KOPT-K1 (cell line): ENCODE data around the gene SUB1.
"Not testable (repeated sequence)": the region's sequence is repeated elsewhere in the genome, so short reads cannot be mapped to it uniquely, and the experiment has no call there.

Source experiments
- H3K27ac ChIP-seq: fragments of 200-600 bp; sonication (generic); 2 replicates; pipeline ENCODE4 v1.5.1; 2016; ENCODE audit warnings: antibody characterized with exemption, mild to moderate bottlenecking, low read depth, low read length; ENCODE audit not compliant: poor library complexity, severe bottlenecking
- H3K36me3 ChIP-seq: fragments of 200-600 bp; sonication (generic); 2 replicates; pipeline ENCODE4 v1.5.1; 2017; ENCODE audit warnings: antibody characterized with exemption, mild to moderate bottlenecking, low read length, moderate library complexity; ENCODE audit not compliant: insufficient read depth
- H3K9me3 ChIP-seq: fragments of 200-600 bp; sonication (generic); 2 replicates; pipeline ENCODE4 v1.5.1; 2017; ENCODE audit warnings: antibody characterized with exemption, low read length, mild to moderate bottlenecking; ENCODE audit not compliant: insufficient read depth, poor library complexity, severe bottlenecking

The SUB1 gene

GRCh38 chr5:32556543-32556942 lies 28.8 kb upstream of the SUB1 start:
- not testable (repeated sequence) for H3K9me3 ChIP-seq, H3K27ac ChIP-seq, H3K36me3 ChIP-seq

- H3K27ac ChIP-seq: no peak overlapping the region
- H3K9me3 ChIP-seq: no peaks in the 10 kb centered on the region
- H3K36me3 ChIP-seq: no peaks in the 10 kb centered on the region
Measured at GRCh38 chr5:32559411-32559810, 25.9 kb upstream of the SUB1 start.

DNA sequence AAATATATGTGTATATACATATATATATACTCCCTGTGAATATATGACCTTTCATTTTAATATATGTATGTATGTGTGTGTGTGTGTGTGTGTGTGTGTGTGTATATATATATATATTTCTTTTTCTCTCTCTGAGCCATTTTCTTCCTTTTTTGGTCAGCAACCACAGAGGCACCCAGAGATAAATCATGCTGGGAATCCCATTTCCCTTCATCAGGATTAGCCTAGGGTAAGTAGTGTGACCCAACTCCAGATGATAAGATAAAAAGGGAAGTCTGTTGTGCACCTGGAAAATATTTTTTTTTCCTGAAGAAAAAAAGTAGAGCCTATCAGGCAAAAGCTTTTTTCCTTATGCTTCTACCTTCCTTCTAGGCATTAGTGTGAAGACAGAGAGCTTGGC lies 25.4 kb upstream of the SUB1 start:
- no peaks in the 10 kb centered on the region for H3K36me3 ChIP-seq
- no peak overlapping the region for H3K27ac ChIP-seq
- no peaks in the 10 kb centered on the region for H3K9me3 ChIP-seq

- no peak overlapping the region for H3K27ac ChIP-seq
Measured at GRCh38 chr5:32562056-32562455, 23.3 kb upstream of the SUB1 start.

GRCh38 chr5:32562843-32563242 lies 22.5 kb upstream of the SUB1 start:
- no peak overlapping the region for H3K27ac ChIP-seq
- H3K9me3 ChIP-seq: no peaks in the 10 kb centered on the region
- no peaks in the 10 kb centered on the region for H3K36me3 ChIP-seq

More at GRCh38 chr5:32562056-32562455, 23.3 kb upstream of the SUB1 start:
- Histone ChIP-seq H3K36me3 (no peaks in the 10 kb centered on the region), H3K9me3 (no peaks in the 10 kb centered on the region)

GRCh38 chr5:32563614-32564013 lies 21.7 kb upstream of the SUB1 start:
- no peaks in the 10 kb centered on the region for H3K36me3 ChIP-seq
- H3K9me3 ChIP-seq: no peaks in the 10 kb centered on the region
- H3K27ac ChIP-seq: no peak overlapping the region

DNA sequence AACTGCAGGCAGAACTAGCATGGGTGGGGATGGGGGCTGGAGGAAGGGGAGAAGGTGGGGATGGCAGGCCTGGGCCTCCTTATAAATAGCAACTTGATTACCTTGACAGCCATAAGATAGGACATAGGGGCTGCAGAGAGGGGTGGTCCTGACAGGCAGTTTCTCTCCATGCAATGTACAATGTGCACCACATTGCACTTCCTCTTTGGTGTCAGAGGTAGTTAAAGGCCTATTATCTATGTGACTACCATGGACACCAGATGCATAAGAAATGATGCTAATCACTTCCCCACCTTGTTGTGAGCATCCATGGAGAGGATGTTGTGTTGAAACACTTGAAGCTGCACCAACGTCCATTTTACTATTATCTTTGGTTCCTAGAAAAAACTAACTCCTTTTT lies 20.2 kb upstream of the SUB1 start:
- Histone ChIP-seq H3K27ac (no peak overlapping the region), H3K36me3 (no peaks in the 10 kb centered on the region)

DNA sequence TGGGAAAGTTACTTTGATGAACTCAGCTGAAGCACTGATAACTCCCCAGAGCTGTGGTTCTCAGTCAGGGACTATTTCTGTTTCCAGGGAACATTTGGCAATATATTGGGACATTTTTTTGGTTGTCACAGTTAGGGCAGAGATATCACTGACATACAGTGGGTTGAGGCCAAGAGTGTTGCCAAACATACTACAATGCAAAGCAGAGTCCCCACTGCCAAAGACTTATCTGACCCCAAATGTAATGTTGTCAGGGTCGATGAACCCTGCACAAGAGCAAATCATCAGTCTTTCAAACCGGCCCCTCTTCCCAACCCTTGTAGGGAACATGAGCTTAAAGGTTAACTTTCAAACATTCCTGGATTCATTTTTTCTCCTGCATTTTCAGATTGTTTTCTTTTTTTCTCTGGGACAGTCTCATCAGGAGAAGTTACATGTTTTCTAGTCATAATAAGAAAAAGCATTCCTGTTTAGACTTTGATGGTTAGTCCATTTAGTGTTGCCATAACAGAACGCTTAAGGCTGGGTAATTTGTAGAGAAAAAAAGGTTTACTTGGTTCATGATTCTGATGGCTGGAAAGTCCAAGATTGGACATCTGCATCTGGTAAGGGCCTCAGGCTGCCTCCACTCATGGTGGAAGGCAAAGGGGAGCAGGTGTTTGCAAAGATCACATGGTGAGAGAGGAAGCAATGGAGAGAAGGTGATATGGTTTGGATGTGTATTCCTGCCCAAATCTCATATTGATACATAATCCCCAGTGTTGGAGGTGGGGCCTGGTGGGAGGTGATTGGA lies 18.8 kb upstream of the SUB1 start:
- no peaks in the 10 kb centered on the region for H3K9me3 ChIP-seq
- no peak overlapping the region for H3K27ac ChIP-seq
- no peaks in the 10 kb centered on the region for H3K36me3 ChIP-seq

More for the DNA sequence above, 20.2 kb upstream of the SUB1 start:
- H3K9me3 ChIP-seq: no peaks in the 10 kb centered on the region

- Histone ChIP-seq H3K27ac (no peak overlapping the region), H3K36me3 (no peaks in the 10 kb centered on the region), H3K9me3 (no peaks in the 10 kb centered on the region)
Measured at GRCh38 chr5:32571128-32571527, 14.2 kb upstream of the SUB1 start.

DNA sequence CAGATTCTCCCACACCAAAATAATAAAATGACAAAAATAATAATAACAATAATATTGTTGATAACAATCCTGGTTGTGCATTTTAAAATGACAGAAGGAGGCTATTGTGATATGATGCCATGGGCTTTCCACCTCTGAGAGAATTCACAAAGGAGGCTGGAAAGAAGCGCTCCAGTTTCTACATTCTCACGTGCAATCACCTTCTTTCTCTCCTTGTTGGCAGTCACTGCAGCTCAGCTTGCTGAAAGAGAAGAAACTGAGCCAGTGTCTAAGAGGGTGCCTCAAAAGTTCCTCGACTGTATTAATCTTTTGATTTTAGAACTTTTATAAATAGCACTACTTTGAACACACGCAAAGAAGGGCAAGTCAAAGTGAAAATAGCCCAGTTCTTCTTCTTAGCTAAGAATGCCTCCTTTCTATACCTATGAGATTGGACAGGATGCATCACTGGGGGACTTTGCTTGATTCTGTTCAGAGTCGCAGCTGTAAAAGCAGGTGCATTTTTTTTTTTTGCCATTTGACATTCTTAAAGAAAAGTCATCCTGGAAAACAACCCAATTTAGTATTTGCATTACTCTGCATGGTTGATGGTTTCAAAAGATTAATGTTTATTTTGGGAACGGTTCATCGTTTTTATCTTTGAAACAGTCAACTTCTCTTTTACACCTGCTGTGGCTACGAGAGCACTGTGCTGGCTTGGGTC lies 12.4 kb upstream of the SUB1 start:
- Histone ChIP-seq H3K9me3 (no peaks in the 10 kb centered on the region), H3K36me3 (no peaks in the 10 kb centered on the region), H3K27ac (no peak overlapping the region)

DNA sequence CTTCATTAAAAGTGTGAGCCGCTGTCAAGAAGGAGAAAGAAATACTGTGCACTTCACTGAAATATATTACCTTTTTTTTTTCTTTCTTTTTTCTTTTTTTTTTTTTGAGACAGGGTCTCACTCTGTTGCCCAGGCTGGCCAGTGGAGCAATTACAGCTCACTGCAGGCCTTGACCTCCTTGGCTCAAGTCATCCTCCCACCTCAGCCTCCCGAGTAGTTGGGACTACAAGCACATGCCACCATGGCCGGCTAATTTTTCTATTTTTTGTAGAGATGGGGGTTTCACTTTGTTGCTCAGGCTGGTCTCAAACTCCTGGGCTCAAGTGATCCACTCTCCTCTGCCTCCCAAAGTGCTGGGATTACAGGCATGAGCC lies 11.9 kb upstream of the SUB1 start:
- H3K9me3 ChIP-seq, H3K27ac ChIP-seq, H3K36me3 ChIP-seq: not testable (repeated sequence)

- Histone ChIP-seq H3K36me3 (no peaks in the 10 kb centered on the region), H3K27ac (no peak overlapping the region), H3K9me3 (no peaks in the 10 kb centered on the region)
Measured at GRCh38 chr5:32574540-32575175, 10.7 kb upstream of the SUB1 start.

- Histone ChIP-seq H3K27ac (no peak overlapping the region), H3K36me3 (no peaks in the 10 kb centered on the region), H3K9me3 (no peaks in the 10 kb centered on the region)
Measured at GRCh38 chr5:32578363-32578762, 7.0 kb upstream of the SUB1 start.

DNA sequence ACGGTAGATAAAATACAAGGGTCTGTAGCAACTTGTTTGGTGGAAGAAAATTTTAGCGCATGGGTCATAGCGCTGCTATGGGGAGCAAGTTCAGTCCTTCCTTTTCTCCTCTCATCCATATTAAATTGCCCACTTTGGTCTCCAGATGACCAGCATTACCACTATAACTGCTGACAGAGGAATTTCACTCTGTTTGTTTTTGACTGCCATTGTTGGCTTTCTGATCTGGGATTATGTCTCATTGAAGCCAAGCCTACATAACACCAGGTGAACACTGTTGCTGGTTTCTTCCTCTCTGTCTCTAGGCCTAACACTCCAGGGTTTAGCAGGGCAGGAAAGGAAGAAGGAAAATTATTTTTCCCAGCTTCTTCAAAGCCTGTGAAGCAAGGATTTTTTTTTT lies 6.6 kb upstream of the SUB1 start:
- Histone ChIP-seq H3K36me3 (no peaks in the 10 kb centered on the region), H3K27ac (no peak overlapping the region)

GRCh38 chr5:32581010-32581785 lies 4.2 kb upstream of the SUB1 start:
- Histone ChIP-seq H3K9me3 (no peaks in the 10 kb centered on the region), H3K27ac (peak overlapping the region; percentile 37), H3K36me3 (no peaks in the 10 kb centered on the region)

More for the DNA sequence above, 6.6 kb upstream of the SUB1 start:
- H3K9me3 ChIP-seq: no peaks in the 10 kb centered on the region
